Activated T-helper 1 cell treated with anti-CD3 and anti-CD28 coated beads, Interleukin-12 subunit alpha, Interleukin-12 subunit beta, Interleukin-2, Interleukin-4 antibody, amounts not matched to agents 30 ng/mL and 10 ng/mL and 1 ng/mL, durations not matched to agents 14 hours and 24 hours and 36 hours (primary cell): ENCODE data around the gene PAPPA2. TPM values are rescaled to one million over a fixed set of nuclear protein-coding genes. Genes with fewer than 3 reads are reported as not detected.

ENCODE experiments used
- DNase-seq: peaks from one replicate; pipeline ENCODE4 v3.0.0; 2021; ENCODE audit warnings: low spot score
- H3K27ac Mint-ChIP-seq: one replicate; pipeline ENCODE4 v1.8.0; 2021; ENCODE audit warnings: mild to moderate bottlenecking, mixed read lengths
- H3K27me3 Mint-ChIP-seq: one replicate; pipeline ENCODE4 v1.8.0; 2022; ENCODE audit warnings: mild to moderate bottlenecking, moderate library complexity, mixed read lengths; ENCODE audit not compliant: insufficient read depth
- H3K36me3 Mint-ChIP-seq: one replicate; pipeline ENCODE4 v1.8.0; 2021; ENCODE audit warnings: low read depth, mixed read lengths
- H3K4me1 Mint-ChIP-seq: one replicate; pipeline ENCODE4 v1.8.0; 2021; ENCODE audit warnings: low read depth, mixed read lengths
- H3K4me3 Mint-ChIP-seq: one replicate; pipeline ENCODE4 v1.8.0; 2021; ENCODE audit warnings: mild to moderate bottlenecking, moderate library complexity, mixed read lengths
- H3K9me3 Mint-ChIP-seq: one replicate; pipeline ENCODE4 v1.8.0; 2021; ENCODE audit warnings: mixed read lengths
- intact Hi-C: fragments of 100-400 bp; cut with micrococcal nuclease; formaldehyde crosslinking; loops from one replicate; pipeline ENCODE4 v1.15.1; 2024
- total RNA-seq: library from RNA; stranded (reverse); gene quantifications from 2 replicates; pipeline ENCODE4 v1.2.3, GENCODE V29; 2022

The PAPPA2 gene
- total RNA-seq, 1 donor from 2014 or later, result 0.10 TPM

DNA sequence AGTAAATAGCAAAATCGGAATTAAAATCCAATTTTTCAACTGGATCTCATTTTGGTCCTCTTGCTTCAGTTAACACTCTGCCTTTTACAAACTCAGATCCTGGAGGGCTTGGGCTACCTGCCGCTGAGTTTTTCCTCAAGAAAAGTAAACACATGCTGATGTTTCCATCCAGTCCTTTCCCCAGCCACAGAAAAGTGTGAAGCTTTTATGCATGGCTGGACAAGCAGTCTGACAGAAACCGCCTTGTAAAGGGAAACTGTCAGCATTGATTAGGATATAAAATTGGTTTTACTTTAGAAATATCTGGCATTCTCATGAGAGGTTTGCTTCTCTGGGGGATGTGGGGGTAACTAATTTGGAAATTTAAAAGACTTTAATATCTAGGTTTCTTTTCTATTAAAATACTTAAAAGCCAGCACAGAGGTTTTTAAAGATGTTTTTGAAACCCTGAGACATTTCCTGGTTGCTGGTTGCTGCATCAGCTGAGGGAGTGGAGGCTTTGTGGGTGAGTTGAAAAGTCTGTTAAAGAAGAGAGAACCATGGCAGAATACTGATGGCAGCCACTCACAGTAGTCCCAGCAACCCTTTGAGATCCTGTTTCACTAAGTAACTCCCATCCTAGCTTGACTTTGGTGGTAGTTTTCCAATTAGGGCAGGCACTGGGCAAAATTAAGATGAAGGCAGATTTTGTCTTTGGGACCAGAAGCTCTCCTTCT lies 238.3 kb downstream of the PAPPA2 start:
- Mint-ChIP-seq H3K27ac (no peak overlapping the region), H3K27me3 (no peaks in the 10 kb centered on the region), H3K36me3 (no peaks in the 10 kb centered on the region), H3K4me1 (no peaks in the 10 kb centered on the region), H3K9me3 (no peaks in the 10 kb centered on the region), H3K4me3 (no peak overlapping the region)
- DNase-seq, result no peak
- intact Hi-C loops, result no loop called here

DNA sequence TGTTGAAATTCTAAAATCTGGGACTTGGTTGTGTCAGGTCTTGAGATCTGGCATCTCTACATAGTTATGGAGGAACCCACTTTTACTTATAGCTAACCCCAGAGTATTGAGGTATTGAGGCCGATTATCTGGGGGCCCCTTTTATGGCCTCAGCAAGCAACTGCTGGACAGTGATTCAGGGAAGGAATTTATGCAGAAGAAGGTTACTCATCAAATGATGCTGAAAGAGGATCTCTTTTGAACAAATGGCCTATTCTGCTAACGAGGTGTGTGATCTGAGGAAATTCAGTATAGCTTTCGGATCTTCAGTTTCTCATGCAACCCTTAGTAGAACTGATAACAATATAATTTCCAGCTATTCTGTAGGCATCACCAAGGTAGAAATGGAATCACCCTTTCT lies 239.9 kb downstream of the PAPPA2 start:
- no peaks in the 10 kb centered on the region for H3K4me1 Mint-ChIP-seq
- no peak overlapping the region for H3K27ac Mint-ChIP-seq
- intact Hi-C loops, result no loop called here
- H3K27me3 Mint-ChIP-seq, result no peaks in the 10 kb centered on the region
- DNase-seq, result no peak
- no peak overlapping the region for H3K4me3 Mint-ChIP-seq
- H3K9me3 Mint-ChIP-seq, result no peaks in the 10 kb centered on the region
- H3K36me3 Mint-ChIP-seq, result no peaks in the 10 kb centered on the region

DNA sequence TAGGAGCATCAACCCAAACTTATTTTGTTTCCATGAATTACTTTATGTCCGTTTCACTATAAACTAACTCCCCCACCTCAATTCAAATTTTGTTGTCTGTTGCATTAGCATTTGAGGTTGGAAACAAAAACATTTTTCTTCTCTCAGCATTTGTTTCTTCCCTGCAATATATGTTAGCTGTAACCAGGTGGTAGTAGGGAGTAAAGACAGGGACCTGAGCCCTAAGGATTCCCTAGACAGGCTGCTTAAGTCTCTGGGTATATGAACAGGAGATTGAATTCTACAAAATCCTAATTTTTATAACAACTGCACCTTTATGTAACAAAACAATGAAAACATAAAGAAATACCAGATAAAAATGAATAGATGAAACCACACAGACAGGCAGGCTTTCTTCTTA lies 242.6 kb downstream of the PAPPA2 start:
- Mint-ChIP-seq H3K4me1 (no peaks in the 10 kb centered on the region), H3K27ac (no peak overlapping the region), H3K4me3 (no peak overlapping the region), H3K36me3 (no peaks in the 10 kb centered on the region), H3K9me3 (no peaks in the 10 kb centered on the region), H3K27me3 (no peaks in the 10 kb centered on the region)
- DNase-seq, result no peak
- intact Hi-C loops, result no loop called here

DNA sequence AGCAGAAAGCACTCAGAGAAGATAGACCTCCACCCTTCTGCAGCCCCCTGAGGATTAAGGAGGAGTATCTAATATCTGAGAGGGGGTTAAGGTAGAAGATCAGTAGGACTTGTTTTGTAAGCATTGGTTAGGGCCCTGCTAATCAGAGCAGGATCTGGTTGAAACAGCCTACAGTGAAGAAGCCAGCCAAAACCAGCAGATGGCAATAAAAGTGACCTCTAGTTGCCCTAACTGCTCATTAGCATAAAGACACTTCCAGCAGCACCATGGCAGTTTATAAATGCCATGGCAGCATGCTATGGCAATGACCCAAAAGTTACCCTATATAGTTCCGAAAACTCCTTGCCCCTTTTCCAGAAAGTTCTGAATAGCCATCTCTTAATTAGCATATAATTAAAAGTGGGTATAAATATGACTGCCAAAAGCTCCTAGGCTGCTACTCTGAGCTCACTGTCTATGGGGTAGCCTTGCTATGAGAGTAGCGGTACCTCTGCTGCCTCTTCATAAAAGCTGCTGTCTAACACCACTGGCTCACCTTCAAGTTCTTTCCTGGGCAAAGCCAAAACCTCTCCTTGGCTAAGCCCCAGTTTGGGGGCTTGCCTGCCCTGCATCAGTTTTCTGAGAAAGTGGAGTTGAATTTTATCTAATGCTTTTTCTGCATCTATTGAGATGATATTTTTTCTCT lies 254.2 kb downstream of the PAPPA2 start:
- no peak overlapping the region for H3K27ac Mint-ChIP-seq
- no peak for DNase-seq
- no peaks in the 10 kb centered on the region for H3K4me1 Mint-ChIP-seq
- H3K4me3 Mint-ChIP-seq, result no peak overlapping the region
- intact Hi-C loops, result no loop called here
- no peaks in the 10 kb centered on the region for H3K36me3 Mint-ChIP-seq
- H3K9me3 Mint-ChIP-seq, result no peaks in the 10 kb centered on the region
- no peaks in the 10 kb centered on the region for H3K27me3 Mint-ChIP-seq

DNA sequence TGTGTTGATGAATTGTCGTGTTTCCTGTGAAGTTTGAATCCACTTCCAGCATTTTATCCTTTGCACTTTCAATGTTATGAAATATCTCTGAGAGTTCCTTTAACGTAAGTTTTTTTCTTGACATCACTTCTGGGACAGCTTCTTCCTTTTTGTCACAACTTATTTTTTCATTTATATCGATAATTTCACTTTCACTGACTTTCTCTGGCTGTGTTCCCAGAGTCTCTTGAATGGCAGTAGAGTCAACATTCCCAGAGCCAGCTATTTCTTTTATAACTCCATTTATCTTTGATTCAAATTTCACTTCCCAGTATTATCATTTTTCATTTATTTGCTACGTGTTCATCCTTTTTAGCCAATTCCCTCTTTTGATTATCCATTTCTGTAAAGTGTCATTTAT lies 256.5 kb downstream of the PAPPA2 start:
- no peak for DNase-seq
- Mint-ChIP-seq H3K4me3 (no peak overlapping the region), H3K9me3 (no peaks in the 10 kb centered on the region), H3K36me3 (no peaks in the 10 kb centered on the region), H3K27ac (no peak overlapping the region), H3K4me1 (no peaks in the 10 kb centered on the region), H3K27me3 (no peaks in the 10 kb centered on the region)
- intact Hi-C loops, result no loop called here

DNA sequence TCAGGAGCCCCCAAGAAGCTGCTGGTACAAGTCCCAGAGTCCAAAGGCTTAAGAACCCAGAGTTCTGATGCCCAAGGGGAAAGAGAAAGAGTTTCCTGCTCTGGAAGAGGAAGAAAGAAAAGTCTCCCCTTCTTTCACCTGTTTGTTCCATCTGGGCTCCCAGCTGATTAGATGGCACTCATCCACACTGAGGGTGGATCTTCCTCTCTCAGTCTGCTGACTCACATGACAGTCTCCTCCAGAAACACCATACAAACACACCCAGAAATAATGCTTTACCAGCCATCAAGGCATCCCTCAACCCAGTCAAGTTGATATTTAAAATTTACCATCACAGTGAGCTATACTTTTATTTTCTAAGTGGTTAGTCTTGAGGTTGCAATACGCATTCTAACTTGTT lies 257.9 kb downstream of the PAPPA2 start:
- no peak overlapping the region for H3K4me3 Mint-ChIP-seq
- no peaks in the 10 kb centered on the region for H3K9me3 Mint-ChIP-seq
- no peaks in the 10 kb centered on the region for H3K36me3 Mint-ChIP-seq
- no peaks in the 10 kb centered on the region for H3K27me3 Mint-ChIP-seq
- H3K4me1 Mint-ChIP-seq, result no peaks in the 10 kb centered on the region
- no peak for DNase-seq
- H3K27ac Mint-ChIP-seq, result no peak overlapping the region
- intact Hi-C loops, result no loop called here

DNA sequence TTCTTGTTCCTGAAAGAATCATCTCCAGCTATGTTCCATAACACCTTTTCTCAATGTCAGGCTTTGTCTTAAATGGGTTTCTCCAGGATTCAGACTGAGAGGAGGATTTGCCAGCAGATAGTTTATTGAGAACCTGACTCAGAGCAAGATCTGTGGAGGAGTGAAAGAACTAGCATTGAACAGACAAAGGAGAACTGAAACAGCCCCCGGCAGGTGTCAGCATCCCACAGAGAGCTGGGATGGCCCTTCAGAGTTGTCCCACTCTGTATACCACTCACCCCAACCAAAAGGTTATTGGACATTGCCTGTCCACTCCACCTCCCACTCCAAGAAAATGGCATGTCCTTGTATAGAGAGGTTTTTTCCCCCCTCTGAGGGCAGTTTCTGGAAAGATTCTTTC lies 270.7 kb downstream of the PAPPA2 start:
- Mint-ChIP-seq H3K36me3 (no peaks in the 10 kb centered on the region), H3K4me1 (no peaks in the 10 kb centered on the region), H3K27ac (no peak overlapping the region), H3K9me3 (no peaks in the 10 kb centered on the region), H3K27me3 (no peaks in the 10 kb centered on the region), H3K4me3 (no peak overlapping the region)
- DNase-seq, result no peak
- intact Hi-C loops, result no loop called here

DNA sequence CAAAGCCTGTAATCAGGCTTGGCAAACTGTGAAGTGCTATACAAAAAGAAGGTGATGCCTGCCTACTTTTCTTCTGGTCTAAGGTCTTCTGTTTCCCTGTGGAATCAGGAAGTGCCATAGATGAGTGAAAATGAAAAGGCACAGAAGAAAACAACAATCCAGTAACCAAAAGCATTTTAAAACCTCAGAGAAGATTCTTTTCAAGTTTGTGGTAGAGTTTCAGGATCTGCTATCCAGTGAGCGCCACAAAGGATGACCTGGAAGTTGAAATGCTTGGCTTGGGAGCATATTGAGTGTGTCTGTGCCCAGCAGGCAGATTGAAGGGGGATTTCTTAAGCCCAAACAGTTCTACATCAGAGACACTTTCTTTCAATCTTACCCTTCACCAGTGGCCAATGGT lies 272.2 kb downstream of the PAPPA2 start:
- intact Hi-C loops, result no loop called here
- Mint-ChIP-seq H3K9me3 (no peaks in the 10 kb centered on the region), H3K27me3 (no peaks in the 10 kb centered on the region), H3K4me3 (no peak overlapping the region), H3K36me3 (no peaks in the 10 kb centered on the region), H3K4me1 (no peaks in the 10 kb centered on the region), H3K27ac (no peak overlapping the region)
- DNase-seq, result no peak

DNA sequence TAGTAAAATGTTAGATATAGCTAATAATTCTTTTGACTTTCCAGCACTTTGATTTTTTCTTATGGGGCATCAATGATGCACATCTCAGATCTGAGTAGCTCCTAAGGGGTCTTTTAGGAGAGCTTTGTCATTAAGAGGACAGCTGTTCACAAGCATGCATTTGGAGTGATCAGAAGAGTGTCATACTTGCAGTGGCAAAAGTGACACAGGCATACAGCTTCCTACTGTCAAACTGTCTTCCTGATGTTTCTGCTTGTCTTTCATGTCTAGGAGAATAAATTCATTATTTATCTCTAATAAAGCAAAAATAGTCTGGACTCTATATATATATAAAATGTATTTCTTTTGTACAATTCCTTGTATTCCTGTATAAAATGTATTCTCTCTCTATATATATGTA lies 273.0 kb downstream of the PAPPA2 start:
- no peaks in the 10 kb centered on the region for H3K36me3 Mint-ChIP-seq
- no peaks in the 10 kb centered on the region for H3K9me3 Mint-ChIP-seq
- no peak overlapping the region for H3K27ac Mint-ChIP-seq
- no peaks in the 10 kb centered on the region for H3K4me1 Mint-ChIP-seq
- DNase-seq, result no peak
- H3K27me3 Mint-ChIP-seq, result no peaks in the 10 kb centered on the region
- no peak overlapping the region for H3K4me3 Mint-ChIP-seq
- intact Hi-C loops, result no loop called here

DNA sequence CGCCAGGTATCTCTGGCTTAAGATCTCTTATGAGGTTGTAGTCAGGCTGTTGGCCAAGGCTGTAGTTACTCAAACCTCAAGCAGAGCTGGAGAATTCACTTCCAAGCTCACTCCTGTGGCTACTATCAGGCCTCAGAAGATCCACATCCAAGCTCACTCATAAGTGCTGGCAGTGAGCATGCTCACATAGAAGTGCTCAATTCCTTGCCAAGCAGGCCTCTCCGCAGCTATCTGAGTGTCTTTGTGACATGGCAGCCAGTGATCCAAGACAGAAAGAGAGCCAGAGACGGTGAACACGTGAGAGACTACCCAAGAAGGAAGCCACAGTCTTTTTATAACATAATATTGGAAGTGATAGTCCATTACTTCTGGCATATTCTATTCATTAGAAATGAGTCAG lies 278.2 kb downstream of the PAPPA2 start:
- H3K9me3 Mint-ChIP-seq, result no peaks in the 10 kb centered on the region
- no peaks in the 10 kb centered on the region for H3K27me3 Mint-ChIP-seq
- no peak for DNase-seq
- H3K4me1 Mint-ChIP-seq, result no peaks in the 10 kb centered on the region
- H3K27ac Mint-ChIP-seq, result no peak overlapping the region
- H3K4me3 Mint-ChIP-seq, result no peak overlapping the region
- H3K36me3 Mint-ChIP-seq, result no peaks in the 10 kb centered on the region
- intact Hi-C loops, result no loop called here

DNA sequence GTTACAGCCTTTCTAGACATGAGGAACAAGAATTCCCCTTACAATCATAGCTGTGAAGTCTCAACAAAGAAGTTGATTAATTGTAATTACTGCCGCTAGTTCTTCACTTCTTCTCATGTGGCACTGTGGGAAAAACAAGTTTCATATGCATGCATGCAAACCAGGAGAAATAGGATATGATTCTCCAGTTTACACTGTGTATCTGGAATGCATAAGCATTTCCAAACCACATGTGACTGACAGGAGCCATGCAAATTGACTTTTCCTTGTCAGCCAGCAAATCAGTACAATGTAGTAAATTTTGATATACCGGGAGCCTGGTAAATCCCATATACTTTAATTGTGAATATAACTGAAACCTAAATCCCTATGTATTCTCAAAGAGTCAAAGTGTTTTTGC lies 279.3 kb downstream of the PAPPA2 start:
- no peaks in the 10 kb centered on the region for H3K4me1 Mint-ChIP-seq
- no peak overlapping the region for H3K4me3 Mint-ChIP-seq
- no peak for DNase-seq
- intact Hi-C loops, result no loop called here
- no peaks in the 10 kb centered on the region for H3K36me3 Mint-ChIP-seq
- H3K27me3 Mint-ChIP-seq, result no peaks in the 10 kb centered on the region
- H3K27ac Mint-ChIP-seq, result no peak overlapping the region
- no peaks in the 10 kb centered on the region for H3K9me3 Mint-ChIP-seq

DNA sequence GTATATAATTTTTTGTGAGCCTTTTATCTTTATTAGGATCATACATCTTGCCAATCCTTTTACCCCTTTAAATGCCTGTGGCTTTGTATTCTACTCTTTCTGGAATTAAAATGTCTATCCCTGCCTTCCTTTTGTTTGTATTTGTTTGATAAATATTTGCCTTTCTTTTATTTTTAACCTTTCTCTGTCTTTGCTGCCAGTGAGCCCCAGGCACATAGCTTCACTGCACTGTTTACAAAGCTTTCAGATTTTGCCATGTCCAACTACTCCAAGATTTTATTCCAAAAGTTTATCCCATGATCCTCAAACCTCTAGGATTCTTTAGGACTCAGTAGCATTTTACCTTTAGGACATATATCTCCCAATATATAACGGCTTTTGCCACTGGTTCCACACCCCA lies 281.2 kb downstream of the PAPPA2 start:
- Mint-ChIP-seq H3K27ac (no peak overlapping the region), H3K4me1 (no peaks in the 10 kb centered on the region), H3K4me3 (no peak overlapping the region), H3K27me3 (no peaks in the 10 kb centered on the region), H3K9me3 (no peaks in the 10 kb centered on the region), H3K36me3 (no peaks in the 10 kb centered on the region)
- intact Hi-C loops, result no loop called here
- DNase-seq, result no peak

DNA sequence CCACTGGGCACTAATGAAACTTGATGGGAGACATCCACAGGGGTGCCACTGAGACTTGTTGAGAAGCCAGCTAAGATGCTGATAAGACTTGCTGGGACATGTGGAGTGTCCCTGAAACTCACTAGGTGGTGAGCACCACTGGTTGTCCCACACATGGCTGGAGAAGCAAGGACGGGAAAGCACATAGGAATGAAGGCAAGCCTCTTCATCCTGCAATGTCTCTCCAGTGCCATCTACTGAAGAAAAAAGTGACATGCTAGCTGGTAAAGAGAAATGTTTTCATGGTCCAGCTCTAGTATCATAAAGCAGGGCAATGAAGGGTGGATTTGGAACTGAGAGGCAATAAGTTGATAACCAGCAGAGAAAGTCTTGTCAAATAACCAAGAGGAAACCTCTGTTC lies 283.0 kb downstream of the PAPPA2 start:
- Mint-ChIP-seq H3K27ac (no peak overlapping the region), H3K4me3 (no peak overlapping the region), H3K9me3 (no peaks in the 10 kb centered on the region)

DNA sequence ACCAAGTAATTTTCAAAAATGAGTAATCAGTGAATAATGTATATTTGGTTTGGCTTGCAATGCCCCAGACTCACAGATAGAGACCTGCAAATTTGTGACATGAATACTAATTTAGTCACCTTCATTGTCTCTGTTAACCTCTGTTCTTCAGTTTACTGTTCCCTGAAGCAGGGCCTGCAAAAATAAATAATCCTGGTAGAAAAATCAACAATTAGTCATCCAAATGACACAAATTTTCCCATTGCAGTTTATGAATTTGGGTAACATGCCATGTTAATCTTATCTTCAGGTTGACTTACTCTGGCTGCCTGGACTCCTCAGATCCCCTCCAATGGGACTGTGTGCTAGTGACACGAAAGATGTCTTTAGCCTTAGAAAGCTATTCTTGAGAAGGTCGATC lies 289.5 kb downstream of the PAPPA2 start:
- intact Hi-C loops, result no loop called here
- no peak for DNase-seq
- Mint-ChIP-seq H3K4me1 (no peaks in the 10 kb centered on the region), H3K9me3 (no peaks in the 10 kb centered on the region), H3K27me3 (no peaks in the 10 kb centered on the region), H3K36me3 (no peaks in the 10 kb centered on the region), H3K4me3 (no peak overlapping the region), H3K27ac (no peak overlapping the region)

More for the DNA sequence above, 283.0 kb downstream of the PAPPA2 start:
- Mint-ChIP-seq H3K27me3 (no peaks in the 10 kb centered on the region), H3K36me3 (no peaks in the 10 kb centered on the region), H3K4me1 (no peaks in the 10 kb centered on the region)
- intact Hi-C loops, result no loop called here
- DNase-seq, result no peak
